OCI-LY3 (cell line): Measurements from ENCODE around the gene OSTN.

Source experiments
- CTCF ChIP-seq: fragments of 200-600, 300-600 bp; sonication (generic); IDR thresholded peaks from 2 replicates; pipeline ENCODE4 v1.5.1; 2014; ENCODE audit warnings: antibody characterized with exemption, low read length, low read depth
- EZH2phosphoT487 ChIP-seq: fragments of 200-600 bp; shearing (Covaris generic); IDR thresholded peaks from 2 replicates; pipeline ENCODE4 v1.6.1; 2018; ENCODE audit warnings: antibody characterized with exemption, mixed run types, low read depth

- TF ChIP-seq CTCF (no peak), EZH2phosphoT487 (no peak)
Measured at GRCh38 chr3:191234216-191234615, 35.2 kb downstream of the OSTN start.
